Ramos (cell line): Measurements from ENCODE around the gene SERINC1.
"Not testable (repeated sequence)": the region's sequence is repeated elsewhere in the genome, so short reads cannot be mapped to it uniquely, and the experiment has no call there.

Experiments
- in situ Hi-C: fragments of 300-500 bp; cut with MboI; formaldehyde crosslinking; loops from one replicate; pipeline ENCODE4 v1.14.3; 2022; ENCODE audit warnings: low sequenced_read_pairs; ENCODE audit not compliant: unreplicated experiment

Gene SERINC1

DNA sequence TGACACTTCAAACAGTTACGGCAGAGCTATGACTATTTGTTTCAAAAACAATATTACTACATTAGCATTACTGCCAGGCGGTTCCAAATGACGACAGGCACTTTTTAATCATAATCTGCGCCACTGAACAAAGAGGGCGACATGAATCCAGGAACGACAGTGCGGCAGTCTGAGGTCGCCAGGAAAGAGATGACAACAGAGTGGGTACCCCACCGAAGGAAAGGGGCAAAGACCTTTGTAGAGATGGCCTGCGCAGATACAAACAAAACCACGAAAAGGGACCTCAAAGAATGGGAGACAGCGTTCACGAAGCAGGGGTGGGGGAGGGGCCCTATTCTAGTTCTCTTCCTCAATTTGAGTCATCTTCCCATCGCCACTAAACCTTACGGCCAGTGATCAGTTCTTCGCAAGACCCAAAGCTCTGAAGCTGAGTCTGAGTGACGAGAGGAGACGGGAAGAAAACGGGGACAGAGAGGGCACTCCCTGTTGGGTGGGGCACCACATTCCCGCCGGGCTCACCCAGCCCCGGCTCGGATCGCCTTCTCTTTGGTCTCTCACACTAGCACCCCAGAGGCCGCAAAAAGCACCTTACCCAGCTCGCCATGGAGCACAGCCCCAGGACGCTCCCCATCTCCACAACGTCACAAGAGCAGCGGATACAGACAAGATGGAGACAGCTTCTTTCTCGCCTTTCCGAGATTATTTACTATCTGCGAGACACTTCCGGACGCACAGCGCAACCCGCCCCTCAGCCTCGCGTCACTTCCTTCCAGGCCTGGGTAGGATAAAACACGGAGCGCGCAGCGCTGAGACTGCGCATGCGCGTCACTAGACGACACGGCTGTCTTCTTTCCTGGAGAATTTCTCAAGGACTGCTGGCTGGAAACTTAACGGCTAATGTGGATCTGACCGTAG lies at the start of gene SERINC1:
Gene SERINC1, minus strand, starts transcription at position 701 of the 915 bp plus-strand sequence. Its CDS starts 70 bp downstream, at position 631.
- in situ Hi-C loops = no loop called here

GRCh38 chr6:122511193-122511924 lies 39.8 kb upstream of the SERINC1 start:
- in situ Hi-C loops = no loop called here

GRCh38 chr6:122505170-122505569 lies 33.6 kb upstream of the SERINC1 start:
- in situ Hi-C loops = not testable (repeated sequence)

GRCh38 chr6:122501475-122501874 lies 29.9 kb upstream of the SERINC1 start:
- in situ Hi-C loops = no loop called here

GRCh38 chr6:122495612-122496011 lies 24.0 kb upstream of the SERINC1 start:
- in situ Hi-C loops = no loop called here

DNA sequence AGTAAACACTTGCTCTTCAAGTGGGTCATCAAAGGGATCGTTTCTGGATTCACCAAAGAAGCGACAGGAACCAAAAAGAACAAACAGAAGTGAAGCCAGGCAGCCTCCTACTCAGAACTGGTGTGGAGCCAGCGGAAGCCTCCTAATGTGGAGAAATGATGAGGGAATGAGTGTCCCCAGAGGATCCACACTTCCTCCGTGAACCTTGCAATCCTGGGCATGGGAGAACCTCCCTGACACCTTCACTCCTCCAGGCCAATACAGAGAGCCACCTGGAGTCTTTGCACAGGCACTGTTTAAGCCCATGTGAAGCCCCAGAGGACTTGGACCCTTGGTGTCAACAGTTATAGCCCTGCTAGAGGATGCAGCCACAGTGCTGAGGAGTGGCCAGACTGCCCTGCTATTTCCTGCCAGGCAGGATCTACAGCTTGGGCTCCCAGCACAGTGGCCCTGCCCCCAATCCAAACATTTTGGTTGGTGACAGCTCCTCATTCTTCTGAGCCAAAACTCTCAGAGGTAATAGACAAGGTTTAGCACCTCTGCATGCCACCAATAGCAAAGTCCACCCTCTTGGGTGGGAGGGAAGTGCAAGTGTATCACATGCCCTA lies 23.2 kb upstream of the SERINC1 start:
- in situ Hi-C loops = no loop called here

- in situ Hi-C loops = no loop called here
Observed at GRCh38 chr6:122491919-122492555, 20.4 kb upstream of the SERINC1 start.

DNA sequence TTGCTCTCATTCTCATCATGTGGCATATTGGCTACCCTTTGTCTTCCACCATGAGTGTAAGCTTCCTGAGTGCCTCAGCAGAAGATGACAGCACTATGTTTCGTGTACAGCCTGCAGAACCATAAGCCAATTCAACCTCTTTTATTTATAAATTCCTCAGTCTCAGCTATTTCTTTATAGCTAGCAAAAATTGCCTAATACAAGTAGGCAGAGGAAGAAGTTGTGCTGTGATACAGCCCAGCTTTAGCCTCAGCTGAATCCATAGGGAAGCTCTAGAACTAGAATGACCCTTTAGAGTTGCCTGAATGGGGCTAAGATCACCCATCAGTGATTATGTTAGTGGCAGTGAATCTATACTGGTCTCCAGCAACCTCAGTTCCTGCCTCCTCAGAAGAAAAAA lies 19.0 kb upstream of the SERINC1 start:
- in situ Hi-C loops = no loop called here

- in situ Hi-C loops = no loop called here
Observed at GRCh38 chr6:122484760-122485159, 13.2 kb upstream of the SERINC1 start.

DNA sequence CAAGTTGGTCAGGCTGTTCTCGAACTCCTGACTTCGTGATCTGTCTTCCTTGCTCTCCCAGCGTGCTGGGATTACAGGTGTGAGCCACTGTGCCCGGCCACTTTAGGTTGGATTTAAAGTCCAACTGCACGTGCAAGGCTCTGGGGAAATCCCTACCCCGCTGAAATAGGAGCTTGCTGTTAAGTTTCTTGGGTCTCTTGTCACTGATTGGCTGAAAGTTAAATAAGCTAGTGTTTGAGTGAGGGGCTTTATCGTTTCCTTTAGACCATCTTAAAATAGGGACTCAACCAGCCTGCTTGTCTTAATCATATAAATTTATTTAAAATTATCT lies 11.1 kb upstream of the SERINC1 start:
- in situ Hi-C loops = no loop called here

DNA sequence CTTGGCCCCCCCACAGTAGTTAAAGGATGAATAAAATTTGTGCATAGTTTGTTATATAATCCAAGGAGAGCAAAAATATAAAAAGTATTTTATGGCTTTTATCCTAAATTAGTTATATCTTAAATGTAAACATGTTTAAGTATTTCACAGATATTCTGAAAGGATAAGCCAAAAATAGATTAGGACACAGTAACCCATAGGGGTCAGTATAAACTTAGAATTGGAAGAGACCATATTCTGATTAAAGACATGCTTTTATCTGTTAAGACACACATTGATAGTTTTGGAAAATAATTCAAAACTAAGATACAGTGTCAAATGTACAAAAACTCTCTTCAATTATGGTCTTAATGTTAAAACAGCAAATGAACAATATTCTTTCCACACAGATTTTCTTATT lies 4.5 kb upstream of the SERINC1 start:
- in situ Hi-C loops = no loop called here

DNA sequence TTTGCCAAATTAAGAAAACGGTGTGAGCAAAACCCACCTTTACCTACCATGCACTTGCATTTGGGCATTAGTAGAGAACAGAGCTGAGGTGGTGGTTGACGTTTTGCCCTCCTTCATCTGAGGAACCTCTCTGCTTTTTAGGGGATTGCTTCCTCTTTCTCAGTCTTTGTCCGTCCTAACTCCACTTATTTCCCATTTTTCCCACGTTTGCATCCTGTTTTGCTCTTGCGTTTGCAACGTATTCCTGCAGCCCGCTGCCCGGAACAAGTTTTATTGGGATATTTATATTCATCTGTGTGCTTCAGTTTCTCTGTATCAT lies 374 bp upstream of the SERINC1 start:
- in situ Hi-C loops = no loop called here

DNA sequence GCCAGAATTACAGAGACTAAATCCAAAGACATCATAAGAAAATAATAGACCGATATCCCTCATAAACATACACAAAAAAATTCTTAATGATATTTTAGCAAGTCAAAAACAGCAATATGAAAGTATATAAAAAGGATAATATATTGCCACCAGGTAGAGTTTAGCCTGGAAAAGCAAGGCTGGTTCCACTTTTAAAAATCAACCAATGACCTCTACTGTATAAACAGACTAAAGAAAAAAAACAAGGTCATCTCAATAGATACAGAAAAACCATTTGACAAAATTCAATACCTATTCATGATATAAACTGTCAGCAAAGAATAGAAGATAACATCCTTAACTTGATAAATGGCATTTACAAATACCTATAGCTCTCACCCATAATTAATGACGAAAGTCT lies 9.7 kb downstream of the SERINC1 start:
- in situ Hi-C loops = no loop called here

DNA sequence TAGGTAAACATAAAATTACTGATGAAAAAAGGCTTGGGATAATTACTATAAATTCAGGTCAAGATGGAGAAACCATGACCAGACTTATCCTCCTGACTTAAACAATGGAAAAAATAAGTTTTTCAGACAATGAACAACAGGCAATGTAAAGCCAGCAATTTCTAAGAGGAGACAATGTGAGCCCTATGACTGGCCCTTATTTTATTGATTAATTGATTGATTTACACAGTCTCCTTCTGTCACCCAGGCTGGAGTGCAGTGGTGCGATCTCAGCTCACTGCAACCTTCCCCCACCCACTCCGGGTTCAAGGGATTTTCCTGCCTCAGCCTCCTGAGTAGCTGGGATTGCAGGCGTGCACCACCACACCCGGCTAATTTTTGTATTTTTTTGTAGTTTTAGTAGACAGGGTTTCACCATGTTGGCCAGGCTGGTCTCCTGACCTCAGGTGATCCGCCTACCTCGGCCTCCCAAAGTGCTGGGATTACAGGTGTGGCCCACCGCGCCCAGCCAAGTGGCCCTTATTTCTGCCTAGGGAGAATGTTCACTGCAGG lies 11.7 kb downstream of the SERINC1 start:
- in situ Hi-C loops = not testable (repeated sequence)

DNA sequence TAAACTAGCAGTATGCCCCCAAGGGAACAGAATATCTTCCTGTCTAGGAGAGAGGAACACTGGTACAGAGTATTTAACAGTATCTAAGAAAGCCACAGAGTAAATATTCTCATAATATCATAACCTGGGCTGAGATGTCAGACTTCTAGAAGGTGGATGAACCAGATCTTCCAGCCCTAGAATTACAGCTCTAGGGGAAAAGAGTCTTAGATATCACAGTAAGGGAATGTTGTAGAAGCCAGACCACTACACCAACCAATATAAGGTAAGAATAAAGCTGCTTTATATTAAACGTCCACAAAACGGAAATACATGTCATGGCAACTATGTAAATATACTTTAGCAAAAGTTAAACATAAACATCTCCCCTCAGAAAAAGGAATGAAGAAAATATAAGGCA lies 12.4 kb downstream of the SERINC1 start:
- in situ Hi-C loops = no loop called here

- in situ Hi-C loops = no loop called here
Observed at GRCh38 chr6:122458087-122458486, 13.5 kb downstream of the SERINC1 start.

DNA sequence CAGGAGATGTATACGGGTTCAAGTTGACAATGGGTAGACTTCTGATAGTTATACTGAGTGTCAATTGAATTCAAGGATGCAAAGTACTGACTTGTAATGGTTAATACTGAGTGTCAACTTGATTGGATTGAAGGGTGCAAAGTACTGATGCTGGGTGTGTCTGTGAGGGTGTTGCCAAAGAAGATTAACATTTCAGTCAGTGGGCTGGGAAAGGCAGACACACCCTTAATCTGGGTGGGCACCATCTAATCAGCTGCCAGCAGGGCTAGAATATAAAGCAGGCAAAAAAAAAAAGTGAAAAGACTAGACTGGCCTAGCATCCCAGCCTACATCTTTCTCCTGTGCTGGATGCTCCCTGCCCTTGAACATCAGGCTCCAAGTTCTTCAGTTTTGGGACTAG lies 16.5 kb downstream of the SERINC1 start:
- in situ Hi-C loops = not testable (repeated sequence)

- in situ Hi-C loops = no loop called here
Observed at GRCh38 chr6:122454673-122455072, 16.9 kb downstream of the SERINC1 start.

GRCh38 chr6:122452509-122452908 lies 19.1 kb downstream of the SERINC1 start:
- in situ Hi-C loops = no loop called here

- in situ Hi-C loops = no loop called here
Observed at GRCh38 chr6:122449069-122449468, 22.5 kb downstream of the SERINC1 start.

DNA sequence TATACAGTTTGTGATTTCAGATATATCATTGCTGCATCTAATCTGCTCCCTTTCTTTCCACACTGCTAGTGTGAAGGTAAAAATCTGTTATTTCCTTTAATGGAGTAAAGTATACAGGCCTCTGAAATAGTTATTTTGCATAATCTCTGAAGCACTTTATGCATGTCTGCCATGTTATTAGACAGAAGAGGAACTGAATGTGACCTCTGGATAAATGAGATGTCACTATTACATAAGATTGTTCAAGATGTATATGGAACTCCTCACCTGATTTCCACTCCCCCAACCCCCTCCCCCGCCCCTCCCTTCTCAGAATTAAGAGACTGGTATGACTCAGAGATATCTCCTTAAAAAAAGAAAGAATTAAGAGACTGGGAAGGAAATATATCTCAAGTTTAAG lies 26.3 kb downstream of the SERINC1 start:
- in situ Hi-C loops = no loop called here
